HG03432 (cell line): Measurements from ENCODE around the gene ANKRD36C.
"Not testable (repeated sequence)": the region's sequence is repeated elsewhere in the genome, so short reads cannot be mapped to it uniquely, and the experiment has no call there.

Experiments used
- ATAC-seq: cut with Tn5 transposase; IDR thresholded peaks from one replicate; pipeline ENCODE4 v1.9.1; 2021; ENCODE audit warnings: mild to moderate bottlenecking, moderate library complexity; ENCODE audit not compliant: unreplicated experiment

Gene ANKRD36C

DNA sequence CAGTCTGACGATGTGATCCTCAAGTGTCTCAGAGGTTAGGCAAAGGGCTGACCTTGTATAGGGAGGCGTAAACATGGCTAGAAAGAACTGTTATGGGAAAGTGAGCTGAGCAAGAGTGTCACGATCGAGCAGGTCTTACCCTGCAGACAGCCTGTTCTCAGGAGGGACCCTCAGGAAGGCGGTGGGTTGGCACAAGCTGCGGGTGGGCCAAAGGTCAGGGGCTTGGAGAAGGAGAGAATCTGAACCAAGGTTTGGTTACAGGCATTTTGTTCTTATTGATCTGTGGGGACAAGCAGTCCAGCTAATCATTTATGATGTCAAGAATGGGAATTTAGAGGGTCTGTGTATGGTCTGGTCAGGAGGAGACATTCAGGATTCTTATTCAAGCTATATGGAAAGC is 16.4 kb upstream of the ANKRD36C start:
- not testable (repeated sequence) for ATAC-seq

GRCh38 chr2:96006248-96006647 is 14.6 kb upstream of the ANKRD36C start:
- ATAC-seq, result not testable (repeated sequence)

GRCh38 chr2:95992520-95993272 is 1.1 kb upstream of the ANKRD36C start:
- ATAC-seq, result peak; percentile 56

DNA sequence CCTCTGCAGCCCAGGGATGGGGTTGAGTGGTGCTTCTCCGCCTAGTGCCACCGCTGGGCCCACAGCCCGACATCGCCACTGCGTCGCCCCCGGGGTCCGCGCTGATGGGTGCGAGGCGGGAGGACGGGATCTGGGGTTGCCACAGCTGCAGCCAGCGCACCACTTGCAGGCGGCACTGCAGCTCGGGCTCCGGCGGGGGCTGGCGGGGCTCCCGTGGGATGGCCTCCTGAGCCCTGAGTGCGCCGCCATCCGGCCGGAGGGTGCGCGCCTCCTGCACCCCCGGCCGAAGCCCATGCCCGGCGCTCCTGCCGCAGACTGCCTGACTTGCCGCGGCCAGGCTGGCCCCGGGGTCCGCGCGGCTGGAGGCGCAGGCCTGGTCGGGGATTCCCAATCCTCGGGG is 478 bp upstream of the ANKRD36C start:
- ATAC-seq, result peak; percentile 62

GRCh38 chr2:95990884-95991283 is 740 bp downstream of the ANKRD36C start:
- not testable (repeated sequence) for ATAC-seq

- ATAC-seq, result not testable (repeated sequence)
Observed at GRCh38 chr2:95951662-95952061, 40.0 kb downstream of the ANKRD36C start.

DNA sequence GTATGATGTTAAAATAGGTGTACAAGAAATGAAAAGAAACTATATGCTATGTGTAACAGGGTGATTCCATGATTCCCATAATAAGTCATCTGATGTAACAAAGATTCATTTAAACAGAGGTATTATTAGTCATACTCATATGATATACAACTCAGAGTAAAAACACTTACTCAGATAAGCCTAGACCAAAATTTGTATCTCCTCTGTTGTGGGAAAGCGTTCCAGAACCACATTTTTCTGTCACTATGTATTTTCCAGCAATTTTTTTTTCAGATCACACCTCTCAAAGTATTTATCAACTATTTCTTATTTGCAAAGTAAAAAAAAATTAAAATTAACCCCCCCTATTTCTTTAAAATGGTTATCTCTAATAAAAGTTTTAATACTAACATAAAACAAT is 43.6 kb downstream of the ANKRD36C start:
- not testable (repeated sequence) for ATAC-seq

DNA sequence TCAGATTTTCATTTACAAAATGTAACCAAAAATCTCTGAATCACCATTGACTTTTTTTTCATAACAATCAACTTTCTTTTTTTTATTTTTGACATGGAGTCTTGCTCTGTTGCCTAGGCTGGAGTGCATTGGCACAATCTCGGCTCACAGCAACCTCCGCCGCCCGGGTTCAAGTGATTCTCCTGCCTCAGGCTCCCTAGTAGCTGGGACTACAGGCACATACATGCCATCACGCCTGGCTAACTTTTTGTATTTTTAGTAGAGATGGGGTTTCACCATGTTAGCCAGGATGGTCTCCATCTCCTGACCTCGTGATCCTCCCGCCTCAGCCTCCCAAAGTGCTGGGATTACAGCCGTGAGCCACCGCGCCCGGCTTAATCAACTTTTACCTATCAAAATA is 51.7 kb downstream of the ANKRD36C start:
- not testable (repeated sequence) for ATAC-seq

- ATAC-seq, result not testable (repeated sequence)
Observed at GRCh38 chr2:95930740-95931139, 60.9 kb downstream of the ANKRD36C start.

- ATAC-seq, result not testable (repeated sequence)
Observed at GRCh38 chr2:95917007-95917406, 74.6 kb downstream of the ANKRD36C start.

- ATAC-seq, result not testable (repeated sequence)
Observed at GRCh38 chr2:95915131-95915530, 76.5 kb downstream of the ANKRD36C start.

DNA sequence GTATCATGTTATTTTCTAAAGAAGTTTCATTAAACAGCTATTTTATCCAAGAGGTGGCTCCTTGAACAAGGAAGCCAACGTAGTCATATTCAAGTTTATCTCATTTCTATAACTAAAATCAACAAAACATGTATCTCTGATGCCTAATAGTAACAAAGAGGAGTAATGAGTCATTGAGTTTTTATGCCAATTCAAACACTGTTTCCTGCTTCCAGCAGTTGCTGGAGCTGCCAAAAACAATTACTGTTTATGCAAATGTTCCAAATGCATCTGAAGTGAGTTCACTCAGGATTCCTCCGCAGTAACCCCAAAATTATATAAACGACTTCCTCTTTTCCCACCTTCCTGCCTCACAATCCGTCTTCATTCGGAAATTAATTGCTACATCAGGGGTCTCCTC is 80.2 kb downstream of the ANKRD36C start:
- not testable (repeated sequence) for ATAC-seq

- not testable (repeated sequence) for ATAC-seq
Observed at GRCh38 chr2:95894443-95894842, 97.2 kb downstream of the ANKRD36C start.

- ATAC-seq, result not testable (repeated sequence)
Observed at GRCh38 chr2:95867929-95868328, 123.7 kb downstream of the ANKRD36C start.

GRCh38 chr2:95867047-95867677 is 124.5 kb downstream of the ANKRD36C start:
- not testable (repeated sequence) for ATAC-seq

DNA sequence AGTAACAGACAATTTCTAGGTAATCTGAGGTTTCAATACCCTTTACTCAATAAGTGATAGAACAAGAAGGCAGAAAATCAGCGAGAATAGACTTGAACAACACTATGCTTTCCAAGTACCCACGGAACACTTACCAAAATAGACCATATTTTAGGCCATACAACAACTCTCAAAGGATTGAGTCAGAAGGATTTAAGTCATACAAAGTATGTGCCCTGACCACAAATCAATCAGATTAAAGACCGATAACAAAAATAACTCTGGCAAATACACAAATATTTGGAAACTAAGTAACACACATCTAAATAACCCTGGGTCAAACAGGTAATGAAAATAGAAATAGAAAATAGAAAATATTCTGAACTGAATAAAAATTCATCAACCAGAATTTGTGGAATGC is 129.5 kb downstream of the ANKRD36C start:
- ATAC-seq, result not testable (repeated sequence)

DNA sequence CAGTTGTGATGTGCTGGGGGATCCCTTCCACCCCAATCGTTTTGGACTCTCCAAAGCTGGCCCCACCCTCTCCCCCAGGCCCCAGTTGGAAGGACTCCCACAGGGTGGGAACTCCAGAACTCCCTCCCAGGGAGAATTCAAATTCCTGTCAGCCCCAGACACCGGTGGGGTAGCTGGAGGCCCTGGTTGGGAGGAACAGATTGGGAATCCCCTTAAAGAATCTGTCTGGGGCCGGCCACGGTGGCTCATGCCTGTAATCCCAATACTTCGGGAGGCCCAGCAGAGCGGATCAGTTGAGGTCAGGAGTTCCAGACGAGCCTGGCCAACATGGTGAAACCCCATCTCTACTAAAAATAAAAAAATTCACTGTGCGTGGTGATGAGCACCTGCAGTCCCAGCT is 155.5 kb downstream of the ANKRD36C start:
- ATAC-seq, result no peak

DNA sequence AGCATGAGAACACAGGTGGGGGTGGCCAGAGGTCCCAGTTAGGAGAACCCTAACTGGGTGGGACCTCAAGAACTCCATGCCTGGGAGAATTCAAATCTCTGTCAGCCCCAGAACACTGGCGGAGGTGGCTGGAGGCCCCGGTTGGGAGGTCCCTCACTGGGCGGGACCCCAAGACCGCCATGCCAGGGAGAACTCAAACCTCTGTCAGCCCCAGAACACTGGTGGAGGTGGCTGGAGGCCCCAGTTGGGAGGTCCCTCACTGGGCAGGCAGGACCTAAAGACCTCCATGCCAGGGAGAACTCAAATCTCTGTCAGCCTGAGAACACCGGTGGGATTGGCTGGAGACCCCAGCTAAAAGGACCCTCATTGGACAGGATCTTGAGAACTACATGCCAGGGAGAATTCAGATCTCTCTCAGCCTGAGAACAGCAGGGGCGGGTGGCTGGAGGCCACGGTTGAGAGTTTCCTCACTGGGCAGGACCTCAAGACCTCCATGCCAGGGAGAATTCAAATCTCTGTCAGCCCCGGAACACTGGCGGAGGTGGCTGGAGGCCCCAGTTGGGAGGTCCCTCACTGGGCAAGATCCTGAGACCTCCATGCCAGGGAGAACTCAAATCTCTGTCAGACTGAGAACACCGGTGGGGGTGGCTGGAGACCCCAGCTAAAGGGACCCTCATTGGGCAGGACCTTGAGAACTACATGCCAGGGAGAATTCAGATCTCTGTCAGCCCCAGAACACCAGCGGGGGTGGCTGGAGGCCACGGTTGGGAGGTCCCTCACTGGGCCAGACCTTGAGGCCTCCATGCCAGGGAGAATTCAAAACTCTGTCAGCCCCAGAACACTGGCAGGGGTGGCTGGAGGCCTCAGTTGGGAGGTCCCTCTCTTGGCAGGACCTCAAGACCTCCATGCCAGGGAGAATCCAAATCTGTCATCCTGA is 157.3 kb downstream of the ANKRD36C start:
- not testable (repeated sequence) for ATAC-seq

GRCh38 chr2:95824218-95824617 is 167.4 kb downstream of the ANKRD36C start:
- not testable (repeated sequence) for ATAC-seq

- ATAC-seq, result not testable (repeated sequence)
Observed at GRCh38 chr2:95817521-95817920, 174.1 kb downstream of the ANKRD36C start.

GRCh38 chr2:95813311-95813710 is 178.3 kb downstream of the ANKRD36C start:
- ATAC-seq, result not testable (repeated sequence)
